A204.1 (cell line): ENCODE measurements around the gene MATR3.
A peak's percentile ranks its signal among the peaks of the same experiment; 100 is the strongest.

Source experiments
- FAIRE-seq: peaks from 2 replicates; lab custom pipeline; 2012; peaks lifted over from hg19 to GRCh38; lab: Jason Lieb, UNC

The MATR3 gene

GRCh38 chr5:139272471-139273321, 20.8 kb upstream of the MATR3 start:
- FAIRE-seq, result no peak

GRCh38 chr5:139273322-139273571, 20.3 kb upstream of the MATR3 start:
- FAIRE-seq, result no peak

GRCh38 chr5:139273572-139274289, 19.8 kb upstream of the MATR3 start:
- FAIRE-seq, result peak; percentile 64

- FAIRE-seq, result no peak
Observed at GRCh38 chr5:139275536-139275935, 18.0 kb upstream of the MATR3 start.

DNA sequence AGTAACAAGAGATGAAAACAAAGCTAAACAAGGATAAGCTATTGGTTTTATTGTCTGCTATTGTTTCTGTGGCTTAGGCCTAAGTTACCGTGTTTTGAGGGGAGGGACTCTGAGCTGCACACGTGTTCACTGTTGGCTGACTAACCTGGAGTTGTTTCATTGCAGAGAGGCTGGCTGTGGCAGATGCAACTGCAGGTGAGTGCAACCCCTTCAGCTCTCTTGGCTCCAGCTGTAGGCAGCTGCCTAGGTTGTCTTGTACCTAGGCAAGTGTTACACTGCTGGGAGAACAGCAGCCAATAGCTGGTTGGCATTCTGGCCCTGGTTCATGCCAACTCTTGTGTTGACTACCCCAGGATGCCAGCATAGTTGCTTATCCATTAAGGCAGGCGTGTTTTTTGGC, 17.6 kb upstream of the MATR3 start:
- FAIRE-seq, result no peak

GRCh38 chr5:139276426-139276825, 17.1 kb upstream of the MATR3 start:
- FAIRE-seq, result no peak

DNA sequence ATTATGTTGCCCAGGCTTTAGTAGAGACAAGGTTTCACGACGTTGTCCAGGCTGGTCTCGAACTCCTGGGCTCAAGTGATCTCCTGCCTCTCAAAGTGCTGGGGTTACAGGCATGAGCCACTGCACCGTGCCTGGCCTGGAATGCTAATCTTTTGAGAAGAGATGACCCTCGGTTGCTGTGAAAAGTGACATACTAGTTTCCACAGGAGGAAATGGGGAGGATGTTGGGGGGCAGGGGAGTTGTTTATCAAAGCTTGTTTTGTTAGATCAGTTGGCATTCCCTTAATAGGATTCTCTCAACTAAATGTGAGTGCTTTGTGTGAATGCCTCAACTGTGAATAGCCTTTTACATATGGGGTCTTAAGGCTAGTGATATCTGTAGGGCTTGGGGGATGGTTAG, 16.4 kb upstream of the MATR3 start:
- no peak for FAIRE-seq

- FAIRE-seq, result no peak
Observed at GRCh38 chr5:139278540-139279274, 14.8 kb upstream of the MATR3 start.

GRCh38 chr5:139282197-139282557, 11.4 kb upstream of the MATR3 start:
- FAIRE-seq, result no peak

DNA sequence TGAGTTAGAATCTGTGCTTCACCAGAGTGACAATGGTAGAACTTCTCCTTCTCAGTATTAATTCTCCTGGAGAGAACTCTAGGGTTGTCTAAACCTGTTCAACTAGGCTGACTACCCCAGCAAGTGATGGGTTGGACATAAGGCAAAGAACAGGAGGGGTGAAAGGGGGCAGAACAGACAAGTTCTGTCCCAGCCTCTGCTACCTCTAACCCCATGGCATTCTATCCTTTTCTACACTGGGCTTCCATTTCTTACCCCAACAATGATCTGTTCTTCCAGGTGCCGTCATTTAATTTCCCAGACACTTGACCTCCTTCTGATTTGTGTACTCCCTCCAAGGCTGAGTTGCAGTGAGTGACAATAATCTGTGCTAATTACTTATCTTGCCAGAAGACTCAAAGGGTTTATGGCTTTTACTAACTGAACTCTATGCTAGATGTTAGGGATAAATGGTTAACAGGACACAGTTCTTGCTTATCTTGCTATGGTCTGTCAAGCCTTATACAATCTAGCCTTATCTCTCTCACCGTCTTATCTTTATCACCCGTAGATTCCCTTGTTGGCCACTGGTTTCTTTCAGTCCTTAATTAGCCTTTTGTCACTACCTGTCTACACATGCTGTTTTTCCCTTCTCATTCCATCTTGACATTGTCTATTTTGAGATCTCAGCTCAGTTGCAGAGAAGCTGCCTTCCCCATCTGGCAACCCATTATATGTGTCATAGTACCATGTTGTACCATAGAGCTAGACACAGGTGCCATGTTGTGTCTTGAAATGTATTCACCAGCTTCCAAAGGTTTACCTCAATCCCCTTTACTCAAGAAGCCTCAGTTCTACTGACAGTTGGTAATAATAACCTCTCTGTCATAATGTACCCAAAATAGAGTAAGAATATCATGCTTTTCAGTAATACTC, 10.0 kb upstream of the MATR3 start:
- no peak for FAIRE-seq

DNA sequence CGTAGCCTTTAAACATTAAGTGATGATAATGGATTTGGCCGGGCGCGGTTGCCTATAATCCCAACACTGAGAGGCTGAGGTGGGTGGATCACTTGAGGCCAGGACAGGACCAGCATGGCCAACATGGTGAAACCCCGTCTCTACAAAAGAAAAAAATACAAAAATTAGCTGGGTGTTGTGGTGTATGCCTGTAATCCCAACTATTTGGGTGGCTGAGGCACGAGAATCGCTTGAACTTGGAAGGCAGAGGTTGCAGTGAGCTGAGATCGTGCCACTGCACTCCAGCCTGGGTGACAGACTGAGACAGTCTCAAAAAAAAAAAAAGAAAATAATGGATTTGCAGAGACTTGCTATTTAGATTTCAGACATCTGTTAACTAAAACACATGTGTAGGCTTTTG, 9.2 kb upstream of the MATR3 start:
- FAIRE-seq, result no peak

GRCh38 chr5:139285651-139286392, 7.7 kb upstream of the MATR3 start:
- FAIRE-seq, result no peak

DNA sequence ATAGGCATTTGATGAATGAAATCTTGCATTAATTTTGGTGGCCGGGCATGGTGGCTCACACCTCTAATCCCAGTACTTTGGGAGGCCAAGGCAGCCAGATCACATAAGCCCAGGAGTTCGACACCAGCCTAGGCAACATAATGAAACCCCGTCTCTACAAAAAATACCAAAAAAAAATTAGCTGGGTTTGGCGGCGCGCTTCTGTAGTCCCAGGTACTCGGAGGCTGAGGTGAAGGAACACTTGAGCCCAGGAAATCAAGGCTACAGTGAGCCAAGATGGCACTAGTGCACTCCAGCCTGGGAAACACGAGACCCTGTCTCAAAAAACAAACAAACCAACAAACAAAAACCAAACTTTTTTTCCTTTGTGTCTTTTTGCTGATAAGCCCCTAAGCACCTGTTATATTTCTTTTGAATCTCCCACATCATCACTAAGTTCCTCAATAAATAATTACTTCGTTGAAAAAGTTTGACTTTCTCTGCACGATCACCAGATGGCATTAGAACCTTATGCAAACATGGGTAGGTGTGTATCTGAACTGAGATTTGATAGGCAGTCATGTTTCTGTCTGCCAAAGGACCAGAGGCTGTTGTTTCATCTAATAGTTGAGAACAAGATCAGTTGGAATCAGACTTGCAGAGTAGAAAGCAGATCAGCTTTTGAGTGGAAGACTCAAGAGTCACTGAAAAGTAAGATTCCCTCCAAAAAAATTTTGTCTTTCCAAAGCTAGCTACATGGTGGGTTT, 5.5 kb upstream of the MATR3 start:
- FAIRE-seq, result no peak

- FAIRE-seq, result no peak
Observed at GRCh38 chr5:139291051-139291450, 2.5 kb upstream of the MATR3 start.

- no peak for FAIRE-seq
Observed at GRCh38 chr5:139293202-139293506, 386 bp upstream of the MATR3 start.

GRCh38 chr5:139294374-139295165, 1.0 kb downstream of the MATR3 start:
- FAIRE-seq, result no peak

GRCh38 chr5:139295346-139296057, 2.0 kb downstream of the MATR3 start:
- FAIRE-seq, result no peak

DNA sequence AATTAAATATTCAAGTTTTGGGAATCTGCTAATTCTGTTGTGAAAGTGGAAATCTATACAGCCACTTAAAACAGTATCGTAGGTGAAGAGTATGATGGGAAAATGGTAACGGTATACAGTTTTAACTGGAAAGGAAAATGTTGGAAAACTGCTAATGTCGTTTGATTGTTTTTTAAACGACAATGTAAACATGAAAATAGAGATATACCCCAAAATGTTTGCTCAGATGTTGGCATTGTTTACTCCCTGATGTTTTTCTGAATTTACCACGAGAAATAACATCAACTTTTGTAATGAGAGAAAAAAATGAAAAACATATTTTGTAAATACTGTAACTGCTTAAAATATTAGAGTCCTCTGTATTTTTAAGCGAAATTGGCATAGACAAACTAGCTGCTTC, 2.7 kb downstream of the MATR3 start:
- no peak for FAIRE-seq

DNA sequence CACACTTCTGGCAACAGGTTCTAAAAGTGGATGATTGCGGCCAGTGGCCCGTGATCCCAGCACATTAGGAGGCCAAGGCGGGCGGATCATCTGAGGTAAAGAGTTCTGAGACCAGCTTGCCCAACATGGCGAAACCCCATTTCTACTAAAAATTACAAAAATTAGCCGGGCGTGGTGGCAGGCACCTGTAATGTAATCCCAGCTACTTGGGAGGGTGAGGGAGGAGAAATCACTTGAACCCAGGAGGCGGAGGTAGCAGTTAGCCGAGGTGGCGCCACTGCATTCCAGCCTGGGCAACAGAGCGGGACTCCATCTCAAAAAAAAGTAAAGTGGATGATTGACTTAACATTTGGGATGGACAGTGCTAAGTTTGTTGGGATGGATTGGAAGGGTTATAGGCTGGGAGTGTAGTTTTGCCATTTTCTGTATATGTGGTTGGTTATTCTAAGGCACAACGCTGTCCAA, 3.4 kb downstream of the MATR3 start:
- no peak for FAIRE-seq
